ENCODE data around the gene URI1. TPM values are rescaled to one million over a fixed set of nuclear protein-coding genes. Genes with fewer than 3 reads are reported as not detected.

URI1 gene
- total RNA-seq, 1 donor from 2014 or later, result 43.7 TPM

DNA sequence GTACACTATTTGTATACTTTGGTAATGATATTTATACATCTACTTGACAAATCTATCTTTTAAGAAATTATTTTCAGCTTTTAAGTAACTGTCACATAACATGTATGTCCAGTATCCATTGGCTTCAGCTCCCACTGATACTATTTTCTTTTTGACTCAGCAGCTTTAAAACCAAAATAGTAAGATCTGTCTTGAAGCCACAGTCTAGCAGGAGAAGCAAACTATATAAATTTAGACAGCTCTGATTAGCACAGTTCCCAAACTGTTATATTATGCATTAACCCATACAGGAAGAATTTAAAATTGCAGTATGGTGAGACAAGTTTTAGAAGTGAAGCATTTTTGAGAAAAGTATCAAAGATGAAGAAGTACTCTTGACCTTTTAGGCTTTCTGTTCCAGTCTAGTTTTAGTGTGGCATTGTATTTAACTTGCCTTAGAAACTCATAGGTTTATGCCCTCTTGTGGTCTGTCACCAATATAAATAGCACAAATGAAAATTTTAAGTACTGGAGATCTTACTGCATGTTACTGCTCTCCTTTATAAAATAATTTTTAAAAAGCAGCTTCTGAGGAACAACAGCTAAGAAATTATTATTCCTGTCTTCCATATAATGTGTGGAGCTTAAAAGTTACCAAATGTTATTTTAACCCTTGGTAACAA lies 24.7 kb downstream of the URI1 start:
- H3K36me3 Mint-ChIP-seq (ENCODE audit: unreplicated experiment), result no peaks in the 10 kb centered on the region
- H3K27ac Mint-ChIP-seq (ENCODE audit: unreplicated experiment), result no peak overlapping the region
- H3K4me1 Mint-ChIP-seq (ENCODE audit: low read depth, unreplicated experiment), result peaks cover 43% of the 10 kb centered on the region
- H3K9me3 Mint-ChIP-seq (ENCODE audit: unreplicated experiment), result peaks cover 2% of the 10 kb centered on the region
- no peak overlapping the region for H3K4me3 Mint-ChIP-seq (ENCODE audit: unreplicated experiment)
- no peak for DNase-seq
- peak; percentile 31 for TF ChIP-seq CTCF (IDR thresholded peaks at IDR 0.05; ENCODE audit: partially characterized antibody, unreplicated experiment)
- H3K27me3 Mint-ChIP-seq (ENCODE audit: unreplicated experiment), result no peaks in the 10 kb centered on the region

DNA sequence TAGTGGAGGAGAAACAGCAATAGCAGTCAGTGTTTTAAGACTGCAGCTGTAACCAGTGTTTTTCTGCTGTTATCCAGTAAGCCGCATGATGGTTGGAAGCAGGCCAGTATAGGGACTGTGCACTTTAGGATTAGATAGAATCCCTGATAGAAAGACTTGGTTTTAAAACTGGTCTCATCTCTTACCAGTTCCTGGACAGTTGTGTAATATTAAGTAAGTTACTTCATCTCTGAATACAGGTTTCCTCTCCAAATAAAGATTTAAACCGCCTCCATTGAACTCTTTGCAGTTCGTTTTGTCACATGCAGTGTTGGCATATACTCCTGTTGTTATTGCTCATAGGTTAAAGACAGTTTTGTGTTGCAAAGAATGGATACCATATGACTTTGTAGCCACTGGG lies 25.6 kb downstream of the URI1 start:
- no peak for DNase-seq
- H3K4me3 Mint-ChIP-seq (ENCODE audit: unreplicated experiment), result no peak overlapping the region
- no peak for TF ChIP-seq CTCF (IDR thresholded peaks at IDR 0.05; ENCODE audit: partially characterized antibody, unreplicated experiment)
- no peaks in the 10 kb centered on the region for H3K36me3 Mint-ChIP-seq (ENCODE audit: unreplicated experiment)
- H3K4me1 Mint-ChIP-seq (ENCODE audit: low read depth, unreplicated experiment), result peaks cover 43% of the 10 kb centered on the region
- peaks cover 2% of the 10 kb centered on the region for H3K9me3 Mint-ChIP-seq (ENCODE audit: unreplicated experiment)
- H3K27me3 Mint-ChIP-seq (ENCODE audit: unreplicated experiment), result no peaks in the 10 kb centered on the region
- no peak overlapping the region for H3K27ac Mint-ChIP-seq (ENCODE audit: unreplicated experiment)

GRCh38 chr19:29969891-29970290 lies 27.9 kb downstream of the URI1 start:
- no peak for TF ChIP-seq CTCF (IDR thresholded peaks at IDR 0.05; ENCODE audit: partially characterized antibody, unreplicated experiment)
- Mint-ChIP-seq H3K27me3 (ENCODE audit: unreplicated experiment) (no peaks in the 10 kb centered on the region), H3K9me3 (ENCODE audit: unreplicated experiment) (no peaks in the 10 kb centered on the region), H3K4me3 (ENCODE audit: unreplicated experiment) (no peak overlapping the region), H3K4me1 (ENCODE audit: low read depth, unreplicated experiment) (peaks cover 30% of the 10 kb centered on the region), H3K27ac (ENCODE audit: unreplicated experiment) (no peak overlapping the region), H3K36me3 (ENCODE audit: unreplicated experiment) (no peaks in the 10 kb centered on the region)
- DNase-seq, result no peak

GRCh38 chr19:29971002-29971401 lies 29.0 kb downstream of the URI1 start:
- peaks cover 30% of the 10 kb centered on the region for H3K4me1 Mint-ChIP-seq (ENCODE audit: low read depth, unreplicated experiment)
- no peak for DNase-seq
- no peak overlapping the region for H3K4me3 Mint-ChIP-seq (ENCODE audit: unreplicated experiment)
- H3K36me3 Mint-ChIP-seq (ENCODE audit: unreplicated experiment), result no peaks in the 10 kb centered on the region
- no peak for TF ChIP-seq CTCF (IDR thresholded peaks at IDR 0.05; ENCODE audit: partially characterized antibody, unreplicated experiment)
- H3K9me3 Mint-ChIP-seq (ENCODE audit: unreplicated experiment), result no peaks in the 10 kb centered on the region
- no peaks in the 10 kb centered on the region for H3K27me3 Mint-ChIP-seq (ENCODE audit: unreplicated experiment)
- no peak overlapping the region for H3K27ac Mint-ChIP-seq (ENCODE audit: unreplicated experiment)

- Mint-ChIP-seq H3K9me3 (ENCODE audit: unreplicated experiment) (no peaks in the 10 kb centered on the region), H3K27me3 (ENCODE audit: unreplicated experiment) (no peaks in the 10 kb centered on the region), H3K4me1 (ENCODE audit: low read depth, unreplicated experiment) (peaks cover 30% of the 10 kb centered on the region), H3K27ac (ENCODE audit: unreplicated experiment) (no peak overlapping the region), H3K36me3 (ENCODE audit: unreplicated experiment) (no peaks in the 10 kb centered on the region), H3K4me3 (ENCODE audit: unreplicated experiment) (no peak overlapping the region)
- no peak for TF ChIP-seq CTCF (IDR thresholded peaks at IDR 0.05; ENCODE audit: partially characterized antibody, unreplicated experiment)
- no peak for DNase-seq
Measured at GRCh38 chr19:29971648-29972047, 29.6 kb downstream of the URI1 start.
